GM10266 (cell line): Measurements from ENCODE around the gene NUPR2.
"Not testable (repeated sequence)": the region's sequence is repeated elsewhere in the genome, so short reads cannot be mapped to it uniquely, and the experiment has no call there.

Source experiments
- DNase-seq: peaks from one replicate; pipeline ENCODE4 v3.0.0; 2012; ENCODE audit errors: extremely low spot score
- CTCF ChIP-seq: IDR thresholded peaks from 2 replicates; pipeline ENCODE4 v1.5.1; 2012; ENCODE audit warnings: mild to moderate bottlenecking, low read depth; ENCODE audit not compliant: control insufficient read depth, insufficient read depth; ENCODE audit errors: missing control alignments

The NUPR2 gene

GRCh38 chr7:56092789-56093531 lies 23.3 kb downstream of the NUPR2 start, which contains the start of gene PHKG1:
PHKG1 (minus strand) TSS chr7:56092952; CDS start chr7:56088941, 4,011 bp downstream.
- TF ChIP-seq CTCF, result no peak
- DNase-seq, result no peak

GRCh38 chr7:56092388-56092787 lies 23.8 kb downstream of the NUPR2 start:
- DNase-seq, result not testable (repeated sequence)

- TF ChIP-seq CTCF, result no peak
- no peak for DNase-seq
Measured at GRCh38 chr7:56091591-56091990, 24.6 kb downstream of the NUPR2 start.

GRCh38 chr7:56087445-56087844 lies 28.8 kb downstream of the NUPR2 start:
- no peak for DNase-seq
- no peak for TF ChIP-seq CTCF

- TF ChIP-seq CTCF, result no peak
- DNase-seq, result no peak
Measured at GRCh38 chr7:56086761-56087160, 29.5 kb downstream of the NUPR2 start.

- no peak for DNase-seq
- TF ChIP-seq CTCF, result no peak
Measured at GRCh38 chr7:56083150-56083785, 32.9 kb downstream of the NUPR2 start.

- no peak for DNase-seq
- no peak for TF ChIP-seq CTCF
Measured at GRCh38 chr7:56081626-56082340, 34.4 kb downstream of the NUPR2 start.

GRCh38 chr7:56080726-56081435 lies 35.3 kb downstream of the NUPR2 start:
- not testable (repeated sequence) for DNase-seq
